NCI-H2029 (cell line): Measurements from ENCODE around the gene SERPINB5.
"Not testable (repeated sequence)": the region's sequence is repeated elsewhere in the genome, so short reads cannot be mapped to it uniquely, and the experiment has no call there.

Experiments used
- DNase-seq: peaks from one replicate; lab custom pipeline; 2025; lab: John Stamatoyannopoulos, UW

The SERPINB5 gene

GRCh38 chr18:63476668-63477067, at the start of gene SERPINB5:
Gene SERPINB5 (plus strand): TSS chr18:63476958. CDS start chr18:63484429, 7,471 bp downstream.
- peak; percentile 51 for DNase-seq

- DNase-seq, result no peak
Observed at GRCh38 chr18:63427558-63427957, 49.2 kb upstream of the SERPINB5 start.

- no peak for DNase-seq
Observed at GRCh38 chr18:63430526-63430925, 46.2 kb upstream of the SERPINB5 start.

- no peak for DNase-seq
Observed at GRCh38 chr18:63431180-63431579, 45.6 kb upstream of the SERPINB5 start.

GRCh38 chr18:63433334-63433866, 43.4 kb upstream of the SERPINB5 start:
- no peak for DNase-seq

GRCh38 chr18:63438181-63438580, 38.6 kb upstream of the SERPINB5 start:
- no peak for DNase-seq

GRCh38 chr18:63439334-63439733, 37.4 kb upstream of the SERPINB5 start:
- no peak for DNase-seq

GRCh38 chr18:63440219-63440618, 36.5 kb upstream of the SERPINB5 start:
- DNase-seq, result no peak

- no peak for DNase-seq
Observed at GRCh38 chr18:63440881-63441280, 35.9 kb upstream of the SERPINB5 start.

- no peak for DNase-seq
Observed at GRCh38 chr18:63443829-63444228, 32.9 kb upstream of the SERPINB5 start.

GRCh38 chr18:63444580-63444979, 32.2 kb upstream of the SERPINB5 start:
- DNase-seq, result no peak

GRCh38 chr18:63445037-63445436, 31.7 kb upstream of the SERPINB5 start:
- no peak for DNase-seq

GRCh38 chr18:63446266-63446665, 30.5 kb upstream of the SERPINB5 start:
- no peak for DNase-seq

- DNase-seq, result no peak
Observed at GRCh38 chr18:63447066-63447465, 29.7 kb upstream of the SERPINB5 start.

GRCh38 chr18:63449426-63449825, 27.3 kb upstream of the SERPINB5 start:
- no peak for DNase-seq

GRCh38 chr18:63451799-63452660, 24.7 kb upstream of the SERPINB5 start:
- DNase-seq, result no peak

GRCh38 chr18:63452751-63453150, 24.0 kb upstream of the SERPINB5 start:
- not testable (repeated sequence) for DNase-seq

- DNase-seq, result no peak
Observed at GRCh38 chr18:63454497-63454896, 22.3 kb upstream of the SERPINB5 start.

- no peak for DNase-seq
Observed at GRCh38 chr18:63457977-63458376, 18.8 kb upstream of the SERPINB5 start.

- DNase-seq, result no peak
Observed at GRCh38 chr18:63460414-63460813, 16.3 kb upstream of the SERPINB5 start.

- DNase-seq, result no peak
Observed at GRCh38 chr18:63464434-63464833, 12.3 kb upstream of the SERPINB5 start.

GRCh38 chr18:63465059-63465458, 11.7 kb upstream of the SERPINB5 start:
- no peak for DNase-seq

GRCh38 chr18:63467699-63468098, 9.1 kb upstream of the SERPINB5 start:
- DNase-seq, result no peak

GRCh38 chr18:63468575-63468974, 8.2 kb upstream of the SERPINB5 start:
- no peak for DNase-seq
